GM12878 (cell line): ENCODE measurements around the gene STYXL2.

ENCODE experiments used
- PAX8 ChIP-seq: fragments of 450-650 bp; IDR thresholded peaks from 2 replicates; pipeline ENCODE4 v1.6.1; 2017; ENCODE audit warnings: mild to moderate bottlenecking, moderate library complexity
- POLR2AphosphoS5 ChIP-seq: IDR thresholded peaks from 2 replicates; pipeline ENCODE4 v1.6.1; 2011; ENCODE audit warnings: mild to moderate bottlenecking, low read length, inconsistent platforms
- TF ChIP-seq, protein P1 (sequence below), 3 experiments: IDR thresholded peaks in 2 of 3; conservative IDR thresholded peaks in 1 of 3; 2 replicates each; pipeline ENCODE4 v1.5.1; 2011; ENCODE audit warnings: low read depth in 3 of 3, low read length in 3 of 3, mild to moderate bottlenecking in 3 of 3, control low read depth in 2 of 3, moderate library complexity in 2 of 3, inconsistent platforms in 1 of 3, mixed read lengths in 1 of 3; ENCODE audit not compliant: control insufficient read depth in 2 of 3, insufficient read depth in 1 of 3; ENCODE audit errors: extremely low read depth in 1 of 3

DNA sequence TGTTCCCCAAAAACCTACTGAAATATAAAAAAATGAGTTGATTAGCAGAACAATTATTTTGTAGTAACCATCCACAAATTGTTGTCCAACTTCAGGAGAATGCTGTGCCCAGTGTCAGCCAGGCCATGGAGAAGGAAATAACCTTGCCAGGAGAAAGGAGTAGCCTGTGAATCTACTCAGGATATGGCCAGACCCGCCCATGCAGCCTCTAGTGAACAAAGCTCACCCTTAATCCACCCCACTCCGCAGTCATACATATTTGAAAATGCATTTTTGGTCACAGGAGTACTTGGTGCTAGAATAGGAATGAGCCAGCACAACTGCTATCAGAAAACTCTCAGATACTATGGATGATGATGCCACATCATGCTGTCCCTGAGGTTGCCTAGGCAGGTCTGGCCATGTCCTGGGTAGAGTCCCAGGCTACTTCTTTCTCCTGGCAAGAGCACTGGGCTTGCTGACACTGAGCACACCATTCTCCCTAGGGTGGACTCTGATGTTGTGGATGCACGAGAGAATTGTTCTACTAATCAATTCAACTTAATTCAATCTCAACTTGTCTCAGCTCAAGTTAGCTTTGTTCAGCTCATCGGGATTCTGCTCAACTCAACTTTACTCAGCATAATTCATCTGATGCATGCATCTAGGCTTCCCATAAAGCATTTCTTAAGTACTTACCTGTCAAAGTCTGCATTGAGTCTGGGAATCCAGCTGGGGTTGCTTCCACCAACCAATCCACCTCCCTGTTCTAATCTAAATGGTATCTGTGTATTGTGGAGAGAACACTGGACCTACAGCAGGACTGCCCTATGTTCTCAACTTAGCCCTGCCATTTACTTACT, 18.2 kb downstream of the STYXL2 start:
- TF ChIP-seq, protein P1, sequence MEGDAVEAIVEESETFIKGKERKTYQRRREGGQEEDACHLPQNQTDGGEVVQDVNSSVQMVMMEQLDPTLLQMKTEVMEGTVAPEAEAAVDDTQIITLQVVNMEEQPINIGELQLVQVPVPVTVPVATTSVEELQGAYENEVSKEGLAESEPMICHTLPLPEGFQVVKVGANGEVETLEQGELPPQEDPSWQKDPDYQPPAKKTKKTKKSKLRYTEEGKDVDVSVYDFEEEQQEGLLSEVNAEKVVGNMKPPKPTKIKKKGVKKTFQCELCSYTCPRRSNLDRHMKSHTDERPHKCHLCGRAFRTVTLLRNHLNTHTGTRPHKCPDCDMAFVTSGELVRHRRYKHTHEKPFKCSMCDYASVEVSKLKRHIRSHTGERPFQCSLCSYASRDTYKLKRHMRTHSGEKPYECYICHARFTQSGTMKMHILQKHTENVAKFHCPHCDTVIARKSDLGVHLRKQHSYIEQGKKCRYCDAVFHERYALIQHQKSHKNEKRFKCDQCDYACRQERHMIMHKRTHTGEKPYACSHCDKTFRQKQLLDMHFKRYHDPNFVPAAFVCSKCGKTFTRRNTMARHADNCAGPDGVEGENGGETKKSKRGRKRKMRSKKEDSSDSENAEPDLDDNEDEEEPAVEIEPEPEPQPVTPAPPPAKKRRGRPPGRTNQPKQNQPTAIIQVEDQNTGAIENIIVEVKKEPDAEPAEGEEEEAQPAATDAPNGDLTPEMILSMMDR (IDR thresholded peaks at IDR 0.05 in 2 of 3, conservative IDR thresholded peaks at IDR 0.05 in 1 of 3; ENCODE audit: control insufficient read depth in 2 of 3, extremely low read depth in 1 of 3, insufficient read depth in 1 of 3, low read depth in 3 of 3, low read length in 3 of 3): no peak
- TF ChIP-seq POLR2AphosphoS5 (no peak), PAX8 (no peak)
